IPS-18c (cell line): Measurements from ENCODE around the gene GNAT3.

ENCODE experiments used
- H3K4me3 ChIP-seq: 2 replicates; pipeline ENCODE4 v1.7.0; 2013; ENCODE audit warnings: low read depth, mild to moderate bottlenecking, low read length, moderate library complexity; ENCODE audit not compliant: insufficient read depth
- H3K9me3 ChIP-seq: one replicate; pipeline ENCODE4 v1.6.1; 2013; ENCODE audit warnings: mild to moderate bottlenecking, low read length, moderate library complexity; ENCODE audit not compliant: control insufficient read depth, insufficient read depth

GNAT3 gene

GRCh38 chr7:80478683-80479082 lies 33.2 kb downstream of the GNAT3 start:
- H3K4me3 ChIP-seq = no peak overlapping the region
- H3K9me3 ChIP-seq = no peaks in the 10 kb centered on the region

GRCh38 chr7:80476035-80476434 lies 35.8 kb downstream of the GNAT3 start:
- no peak overlapping the region for H3K4me3 ChIP-seq
- H3K9me3 ChIP-seq = no peaks in the 10 kb centered on the region

GRCh38 chr7:80475383-80475782 lies 36.5 kb downstream of the GNAT3 start:
- Histone ChIP-seq H3K9me3 (no peaks in the 10 kb centered on the region), H3K4me3 (no peak overlapping the region)

GRCh38 chr7:80473751-80474150 lies 38.1 kb downstream of the GNAT3 start:
- H3K9me3 ChIP-seq = no peaks in the 10 kb centered on the region
- H3K4me3 ChIP-seq = no peak overlapping the region

- H3K4me3 ChIP-seq = no peak overlapping the region
- no peaks in the 10 kb centered on the region for H3K9me3 ChIP-seq
These were observed 39.2 kb downstream of the GNAT3 start for GRCh38 chr7:80472491-80473200.

- H3K4me3 ChIP-seq = no peak overlapping the region
- no peaks in the 10 kb centered on the region for H3K9me3 ChIP-seq
These were observed 42.7 kb downstream of the GNAT3 start for GRCh38 chr7:80468931-80469714.

- Histone ChIP-seq H3K9me3 (no peaks in the 10 kb centered on the region), H3K4me3 (no peak overlapping the region)
These were observed 44.8 kb downstream of the GNAT3 start for GRCh38 chr7:80467069-80467468.

- Histone ChIP-seq H3K4me3 (no peak overlapping the region), H3K9me3 (no peaks in the 10 kb centered on the region)
These were observed 45.2 kb downstream of the GNAT3 start for GRCh38 chr7:80466636-80467035.

GRCh38 chr7:80464211-80464610 lies 47.7 kb downstream of the GNAT3 start:
- Histone ChIP-seq H3K4me3 (no peak overlapping the region), H3K9me3 (peaks cover 2% of the 10 kb centered on the region)

- Histone ChIP-seq H3K4me3 (no peak overlapping the region), H3K9me3 (peaks cover 2% of the 10 kb centered on the region)
These were observed 48.5 kb downstream of the GNAT3 start for GRCh38 chr7:80463272-80463920.

GRCh38 chr7:80460857-80461256 lies 51.0 kb downstream of the GNAT3 start:
- Histone ChIP-seq H3K9me3 (peaks cover 2% of the 10 kb centered on the region), H3K4me3 (no peak overlapping the region)

GRCh38 chr7:80459776-80460510 lies 51.9 kb downstream of the GNAT3 start:
- Histone ChIP-seq H3K9me3 (peaks cover 2% of the 10 kb centered on the region), H3K4me3 (no peak overlapping the region)

GRCh38 chr7:80458822-80459725 lies 52.8 kb downstream of the GNAT3 start:
- Histone ChIP-seq H3K4me3 (no peak overlapping the region), H3K9me3 (peaks cover 2% of the 10 kb centered on the region)

- Histone ChIP-seq H3K9me3 (no peaks in the 10 kb centered on the region), H3K4me3 (no peak overlapping the region)
These were observed 58.0 kb downstream of the GNAT3 start for GRCh38 chr7:80453699-80454340.

GRCh38 chr7:80450621-80451308 lies 61.1 kb downstream of the GNAT3 start:
- no peak overlapping the region for H3K4me3 ChIP-seq
- no peaks in the 10 kb centered on the region for H3K9me3 ChIP-seq

- Histone ChIP-seq H3K4me3 (no peak overlapping the region), H3K9me3 (no peaks in the 10 kb centered on the region)
These were observed 62.0 kb downstream of the GNAT3 start for GRCh38 chr7:80449836-80450235.
